ENCODE data around the gene TUBA3C. TPM values are rescaled to one million over a fixed set of nuclear protein-coding genes. Genes with fewer than 3 reads are reported as not detected.
"Not testable (repeated sequence)": the region's sequence is repeated elsewhere in the genome, so short reads cannot be mapped to it uniquely, and the experiment has no call there.

TUBA3C gene
- total RNA-seq, 1 donor from 2014 or later = not detected

DNA sequence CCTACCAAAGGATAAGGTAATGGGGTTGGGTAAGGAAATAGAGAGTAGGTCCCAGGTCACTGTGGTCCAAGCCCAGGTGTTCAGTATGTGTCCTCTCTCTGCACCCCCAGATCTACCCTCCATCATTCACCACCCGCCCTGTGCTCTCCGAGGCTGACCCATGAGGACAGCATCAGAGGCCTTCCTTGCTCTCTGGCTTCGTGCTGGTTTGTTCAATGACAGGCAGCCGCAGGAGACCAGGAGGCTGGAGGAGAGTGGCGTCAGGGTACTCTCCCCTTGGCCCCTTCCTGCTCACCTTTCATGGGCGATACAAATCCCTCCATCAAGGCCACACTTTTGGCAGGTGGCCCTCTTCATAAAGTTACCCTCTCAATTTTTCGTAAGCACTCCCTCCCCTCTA is 1.7 kb downstream of the TUBA3C start:
- ATAC-seq (ENCODE audit: low read depth) (no peak), DNase-seq (no peak)
- peaks cover 3% of the 10 kb centered on the region for H3K9me3 Mint-ChIP-seq
- no peaks in the 10 kb centered on the region for H3K36me3 Mint-ChIP-seq (ENCODE audit: low read depth)
- no peaks in the 10 kb centered on the region for H3K27me3 Mint-ChIP-seq
- POLR2A ChIA-PET = no interaction called here
- CTCF ChIA-PET = no interaction called here
- H3K4me1 Mint-ChIP-seq = no peaks in the 10 kb centered on the region
- H3K4me3 Mint-ChIP-seq = no peak overlapping the region
- intact Hi-C loops (cut with micrococcal nuclease) = no loop called here
- TF ChIP-seq CTCF (IDR thresholded peaks at IDR 0.05) = no peak
- no peak overlapping the region for H3K27ac Mint-ChIP-seq

- POLR2A ChIA-PET = no interaction called here
- no peak overlapping the region for H3K4me3 Mint-ChIP-seq
Observed at GRCh38 chr13:19178901-19179593, 2.6 kb downstream of the TUBA3C start.

DNA sequence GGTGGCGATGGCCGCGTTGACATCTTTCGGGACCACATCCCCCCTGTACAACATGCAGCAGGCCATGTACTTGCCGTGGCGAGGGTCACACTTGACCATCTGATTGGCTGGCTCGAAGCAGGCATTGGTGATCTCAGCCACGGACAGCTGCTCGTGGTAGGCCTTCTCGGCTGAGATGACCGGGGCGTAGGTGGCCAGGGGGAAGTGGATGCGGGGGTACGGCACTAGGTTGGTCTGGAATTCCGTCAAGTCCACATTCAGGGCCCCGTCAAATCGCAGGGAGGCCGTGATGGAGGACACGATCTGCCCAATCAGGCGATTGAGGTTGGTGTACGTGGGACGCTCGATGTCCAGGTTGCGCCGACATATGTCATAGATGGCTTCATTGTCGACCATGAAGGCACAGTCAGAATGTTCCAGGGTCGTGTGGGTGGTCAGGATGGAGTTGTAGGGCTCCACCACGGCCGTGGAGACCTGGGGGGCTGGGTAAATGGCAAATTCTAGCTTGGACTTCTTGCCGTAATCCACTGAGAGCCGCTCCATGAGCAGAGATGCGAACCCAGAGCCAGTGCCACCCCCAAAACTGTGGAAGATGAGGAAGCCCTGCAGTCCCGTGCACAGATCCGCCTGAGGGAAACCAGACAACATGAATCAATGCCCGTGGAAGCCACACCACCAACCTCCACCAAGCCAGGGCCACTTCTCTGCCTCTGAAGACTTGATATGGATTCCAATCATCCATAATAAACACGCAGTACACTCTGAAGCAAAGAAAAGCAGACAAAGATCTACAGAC is 4.4 kb downstream of the TUBA3C start:
- H3K4me1 Mint-ChIP-seq; intact Hi-C loops (cut with micrococcal nuclease); H3K27ac Mint-ChIP-seq; H3K4me3 Mint-ChIP-seq; POLR2A ChIA-PET; CTCF ChIA-PET; ATAC-seq (ENCODE audit: low read depth); H3K27me3 Mint-ChIP-seq; DNase-seq; H3K9me3 Mint-ChIP-seq; H3K36me3 Mint-ChIP-seq (ENCODE audit: low read depth): not testable (repeated sequence)

More at GRCh38 chr13:19178901-19179593, 2.6 kb downstream of the TUBA3C start:
- Mint-ChIP-seq H3K27ac (no peak overlapping the region), H3K9me3 (peaks cover 3% of the 10 kb centered on the region), H3K4me1 (no peaks in the 10 kb centered on the region), H3K27me3 (no peaks in the 10 kb centered on the region), H3K36me3 (ENCODE audit: low read depth) (no peaks in the 10 kb centered on the region)
- CTCF ChIA-PET = no interaction called here
- intact Hi-C loops (cut with micrococcal nuclease) = no loop called here
- TF ChIP-seq CTCF (IDR thresholded peaks at IDR 0.05) = no peak
- ATAC-seq (ENCODE audit: low read depth) = no peak
- DNase-seq = no peak

- ATAC-seq (ENCODE audit: low read depth) (no peak), DNase-seq (no peak)
- CTCF ChIA-PET = no interaction called here
- TF ChIP-seq CTCF (IDR thresholded peaks at IDR 0.05) = no peak
- peaks cover 3% of the 10 kb centered on the region for H3K9me3 Mint-ChIP-seq
- H3K27ac Mint-ChIP-seq = no peak overlapping the region
- no peak overlapping the region for H3K4me3 Mint-ChIP-seq
- intact Hi-C loops (cut with micrococcal nuclease) = no loop called here
- POLR2A ChIA-PET = no interaction called here
- no peaks in the 10 kb centered on the region for H3K36me3 Mint-ChIP-seq (ENCODE audit: low read depth)
- H3K4me1 Mint-ChIP-seq = no peaks in the 10 kb centered on the region
- no peaks in the 10 kb centered on the region for H3K27me3 Mint-ChIP-seq
Observed at GRCh38 chr13:19173752-19174151, 7.9 kb downstream of the TUBA3C start.

DNA sequence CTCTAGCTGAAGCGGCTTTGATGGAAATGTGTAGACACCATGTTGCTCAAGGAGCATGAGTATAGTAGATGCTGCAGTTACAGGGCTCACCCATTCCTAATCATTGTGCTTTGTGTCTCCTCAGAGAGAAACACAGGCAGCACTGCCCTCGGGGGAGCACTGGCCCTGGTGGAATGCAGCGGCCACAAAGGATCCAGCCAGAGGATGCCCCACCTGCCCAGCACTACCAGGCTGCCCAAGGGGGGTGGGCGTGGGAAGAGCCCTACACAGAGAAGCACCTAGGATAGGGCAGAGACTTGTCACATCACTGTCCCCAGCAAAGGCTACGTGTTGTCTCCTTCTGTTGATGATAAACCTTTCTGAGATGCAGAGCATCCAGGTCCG is 9.0 kb downstream of the TUBA3C start:
- Mint-ChIP-seq H3K9me3 (peaks cover 3% of the 10 kb centered on the region), H3K4me3 (no peak overlapping the region), H3K4me1 (no peaks in the 10 kb centered on the region), H3K36me3 (ENCODE audit: low read depth) (no peaks in the 10 kb centered on the region), H3K27ac (no peak overlapping the region), H3K27me3 (no peaks in the 10 kb centered on the region)
- TF ChIP-seq CTCF (IDR thresholded peaks at IDR 0.05) = no peak
- ChIA-PET POLR2A (no interaction called here), CTCF (no interaction called here)
- DNase-seq (no peak), ATAC-seq (ENCODE audit: low read depth) (no peak)
- intact Hi-C loops (cut with micrococcal nuclease) = no loop called here

All from activated B cell treated with CpG ODN at 0.5 μM for 24 hours (primary cell).